GM19468 (cell line): ENCODE results near the gene PIN1.
"Not testable (repeated sequence)": the region's sequence is repeated elsewhere in the genome, so short reads cannot be mapped to it uniquely, and the experiment has no call there.

Experiments
- ATAC-seq: cut with Tn5 transposase; IDR thresholded peaks from one replicate; pipeline ENCODE4 v1.9.1; 2021; ENCODE audit warnings: mild to moderate bottlenecking, moderate library complexity, moderate number of reproducible peaks; ENCODE audit not compliant: unreplicated experiment; ENCODE audit errors: extremely low read depth

PIN1 gene

GRCh38 chr19:9834726-9835506, at the start of gene PIN1:
TSS of gene PIN1 (plus strand) at chr19:9835318. CDS start at chr19:9835345, 27 bp downstream.
- ATAC-seq, result peak; percentile 80

DNA sequence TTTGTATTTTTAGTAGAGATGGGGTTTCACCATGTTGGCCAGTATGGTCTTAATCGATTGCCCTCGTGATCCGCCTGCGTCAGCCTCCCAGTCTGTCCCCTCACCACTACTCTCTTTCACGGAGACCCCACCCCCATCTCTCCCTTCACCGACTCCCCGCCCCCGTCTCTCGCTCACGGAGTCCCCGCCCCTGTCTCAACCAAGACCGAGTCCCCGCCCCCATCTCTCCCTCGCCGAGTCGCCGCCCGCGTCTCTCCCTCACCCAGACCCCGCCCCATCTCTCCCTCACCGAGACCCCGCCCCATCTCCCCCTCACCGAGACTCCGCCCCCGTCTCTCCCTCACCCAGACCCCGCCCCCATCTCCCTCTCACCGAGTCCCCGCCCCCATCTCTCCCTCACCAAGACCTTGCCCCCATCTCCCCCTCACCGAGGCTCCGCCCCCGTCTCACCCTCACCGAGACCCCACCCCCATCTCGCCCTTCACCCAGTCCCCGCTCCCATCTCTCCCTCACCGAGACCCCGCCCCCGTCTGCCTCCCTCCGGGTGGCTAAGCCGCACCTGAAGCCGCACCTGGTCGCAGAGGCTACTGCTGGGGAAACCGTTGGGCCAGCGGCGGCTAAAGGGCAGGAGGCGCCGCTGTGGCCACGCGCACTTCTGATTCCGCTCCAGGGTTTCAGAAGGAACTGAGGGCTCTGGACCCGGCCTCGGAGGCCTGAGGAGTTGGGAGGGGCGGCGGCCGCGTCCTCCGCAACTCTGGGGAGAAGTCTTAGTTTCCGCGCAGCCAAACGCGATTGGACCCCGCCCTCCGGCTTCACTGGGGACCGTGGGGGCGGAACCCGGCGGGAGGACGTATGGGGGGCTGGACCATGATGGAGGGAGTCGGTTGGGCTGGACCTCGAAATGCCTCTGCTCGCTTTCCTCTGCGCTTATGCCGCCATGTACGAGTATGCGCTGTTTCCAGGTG, 49.5 kb upstream of the PIN1 start:
- ATAC-seq, result peak; percentile 32

DNA sequence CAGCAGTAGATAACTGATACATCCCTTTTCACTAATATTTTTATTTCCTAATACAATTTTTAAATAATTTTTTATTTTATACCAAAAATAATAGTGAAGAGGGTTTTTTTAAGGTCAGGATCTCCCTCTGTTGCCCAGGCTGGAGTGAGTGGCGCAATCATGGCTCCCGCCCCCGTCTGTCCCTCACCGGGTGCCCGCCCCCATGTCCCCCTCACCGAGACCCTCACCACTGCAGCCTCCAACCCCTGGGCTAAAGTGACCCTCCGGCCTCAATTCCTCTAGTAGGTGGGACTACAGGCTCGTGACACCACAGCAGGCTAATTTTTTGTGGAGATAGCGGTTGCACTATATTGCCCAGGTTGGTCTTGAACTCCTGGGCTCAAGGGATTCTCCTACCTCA, 48.8 kb upstream of the PIN1 start:
- no peak for ATAC-seq

GRCh38 chr19:9786819-9787218, 48.3 kb upstream of the PIN1 start:
- ATAC-seq, result no peak

- ATAC-seq, result not testable (repeated sequence)
These were observed 46.5 kb upstream of the PIN1 start for GRCh38 chr19:9788604-9789003.

- no peak for ATAC-seq
These were observed 46.1 kb upstream of the PIN1 start for GRCh38 chr19:9789066-9789465.

- not testable (repeated sequence) for ATAC-seq
These were observed 45.5 kb upstream of the PIN1 start for GRCh38 chr19:9789579-9789978.

DNA sequence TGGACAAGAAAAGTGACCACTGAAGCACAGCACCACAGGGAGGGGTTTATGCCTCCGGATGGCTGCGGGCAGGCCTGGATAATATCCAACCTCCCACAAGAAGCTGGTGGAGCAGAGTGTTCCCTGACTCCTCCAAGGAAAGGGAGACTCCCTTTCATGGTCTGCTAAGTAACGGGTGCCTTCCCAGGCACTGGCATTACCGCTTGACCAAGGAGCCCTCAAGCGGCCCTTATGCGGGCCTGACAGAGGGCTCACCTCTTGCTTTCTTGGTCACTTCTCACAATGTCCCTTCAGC, 44.1 kb upstream of the PIN1 start:
- ATAC-seq, result not testable (repeated sequence)

- no peak for ATAC-seq
These were observed 43.4 kb upstream of the PIN1 start for GRCh38 chr19:9791552-9792205.

GRCh38 chr19:9792206-9793070, 42.7 kb upstream of the PIN1 start:
- ATAC-seq, result no peak

GRCh38 chr19:9793071-9793591, 42.0 kb upstream of the PIN1 start:
- no peak for ATAC-seq

- ATAC-seq, result no peak
These were observed 38.9 kb upstream of the PIN1 start for GRCh38 chr19:9796113-9796773.

DNA sequence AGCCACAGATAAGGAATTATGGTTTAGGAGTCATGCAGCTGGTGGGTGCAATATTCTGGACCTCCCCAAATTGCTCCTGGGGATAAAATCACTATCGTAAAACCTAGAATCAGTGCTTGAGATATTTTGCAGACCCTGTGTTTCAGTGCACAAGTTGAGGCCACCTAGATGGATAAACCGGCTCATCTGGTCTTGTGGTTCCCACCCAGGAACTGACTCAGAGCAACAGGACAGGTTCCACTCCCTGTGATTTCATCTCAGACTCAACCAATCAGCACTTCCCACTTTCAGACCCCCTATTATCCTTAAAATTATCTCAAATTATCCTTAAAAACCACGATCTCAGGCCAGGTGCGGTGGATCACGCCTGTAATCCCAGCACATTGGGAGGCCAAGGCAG, 37.2 kb upstream of the PIN1 start:
- ATAC-seq, result no peak

DNA sequence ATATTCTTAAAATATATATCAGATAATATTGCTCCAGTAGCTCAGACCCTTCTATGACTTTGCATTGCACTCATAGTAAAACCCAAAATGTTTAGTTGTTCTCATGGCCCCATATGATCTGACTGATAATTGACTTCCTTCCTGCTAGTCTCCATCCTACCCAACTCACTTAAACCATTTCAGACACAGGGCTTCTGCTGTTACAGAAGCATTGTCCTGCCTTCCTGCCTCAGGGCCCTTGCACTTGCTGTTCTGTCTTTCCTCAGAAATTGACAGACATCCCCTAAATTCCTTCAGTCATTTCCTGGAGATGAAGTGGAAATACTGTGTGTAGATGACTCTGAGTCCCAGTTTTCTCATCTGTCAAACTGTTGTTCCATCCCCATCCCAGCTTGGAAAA, 36.0 kb upstream of the PIN1 start:
- no peak for ATAC-seq

GRCh38 chr19:9801976-9802375, 33.1 kb upstream of the PIN1 start:
- no peak for ATAC-seq

- ATAC-seq, result no peak
These were observed 28.3 kb upstream of the PIN1 start for GRCh38 chr19:9806803-9807202.

- ATAC-seq, result no peak
These were observed 26.0 kb upstream of the PIN1 start for GRCh38 chr19:9808855-9809824.

DNA sequence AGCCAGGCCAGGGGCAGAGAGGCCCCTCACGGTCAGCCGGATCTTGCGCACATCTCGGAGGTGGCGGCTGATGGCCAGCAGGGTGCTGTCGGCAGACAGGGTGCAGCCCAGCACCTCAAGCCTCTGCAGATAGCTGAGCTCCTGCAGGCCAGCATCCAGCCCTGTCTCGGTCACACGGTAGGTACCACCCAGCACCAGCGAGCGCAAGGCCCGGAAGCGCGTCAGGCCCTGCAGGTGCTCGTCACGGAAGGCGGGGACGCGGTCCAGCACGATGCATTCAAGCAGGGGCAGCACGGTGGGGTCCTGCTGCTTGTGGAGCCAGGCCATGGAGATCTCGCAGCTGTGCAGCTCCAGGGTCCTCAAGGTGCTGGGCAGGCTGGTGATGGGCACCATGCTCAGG, 24.0 kb upstream of the PIN1 start:
- ATAC-seq, result no peak
